ENCODE data around the gene MRPL19. TPM values are rescaled to one million over a fixed set of nuclear protein-coding genes. Genes with fewer than 3 reads are reported as not detected.

The MRPL19 gene
- total and polyA plus RNA-seq, 2 of the 13 experiments (the other 11 are each of a cell fraction or from before 2014, with no cell fraction given): 43.2 to 163 TPM

- no peak for TF ChIP-seq ZNF318 (CRISPR knock-in tag; IDR thresholded peaks at IDR 0.05)
These were observed 47.9 kb upstream of the MRPL19 start (continued) for GRCh38 chr2:75598589-75599155.

GRCh38 chr2:75600461-75601011 is 46.0 kb upstream of the MRPL19 start:
- no peak overlapping the region for H3K9ac ChIP-seq (ENCODE audit: insufficient read depth, low read depth, low read length)
- no peak for FAIRE-seq
- H3K79me2 ChIP-seq (ENCODE audit: insufficient read depth, low read length): no peaks in the 10 kb centered on the region
- no peak overlapping the region for H3K4me3 ChIP-seq (replicated peaks in 1 of 3; ENCODE audit: insufficient read depth in 1 of 3, low read depth in 2 of 3, low read length in 3 of 3)
- H3K9me3 ChIP-seq (ENCODE audit: low read length): no peaks in the 10 kb centered on the region
- BruUV-seq (replicated peaks): no TSS peak
- H4K20me1 ChIP-seq (ENCODE audit: insufficient read depth, low read length): no peaks in the 10 kb centered on the region
- POLR2A ChIA-PET: interaction anchor here (1.0 kb wide), 1 partner anchor 11 kb away, joined by 3 read pairs; no protein-coding TSS in a partner anchor
- no peaks in the 10 kb centered on the region for H3K36me3 ChIP-seq (replicated peaks in 1 of 2; ENCODE audit: control insufficient read depth in 1 of 2, insufficient read depth in 2 of 2, low read length in 2 of 2)
- CTCF ChIA-PET (ENCODE audit: low intra/inter-chr PET ratio, low total read pairs): no interaction called here
- H2AFZ ChIP-seq (ENCODE audit: low read length): no peak overlapping the region
- H3K27me3 ChIP-seq (ENCODE audit: control insufficient read depth in 1 of 2, insufficient read depth in 2 of 2, low read length in 2 of 2): no peaks in the 10 kb centered on the region; a peak in 1 of 5 replicates
- WGBS (ENCODE audit: low lambda C conversion rate): 42% methylated on average over 4 of the region's 4 CpGs
- intact Hi-C loops (cut with micrococcal nuclease; ENCODE audit: unreplicated experiment): no loop called here
- in situ Hi-C loops (cut with HindIII; ENCODE audit: extremely low pct_ligation_motif_present, low pct_unique_long_range_greater_than_20kb): loop anchor here (10.0 to 25.0 kb wide), 2 partner anchors 46 to 538 kb away; no protein-coding TSS in a partner anchor
- H3K4me2 ChIP-seq (ENCODE audit: low read depth, low read length): peak overlapping the region; percentile 3
- no peak for DNase-seq (ENCODE audit: low spot score)
- peak; percentile 24; the same call in 2 of the 3 replicates for ATAC-seq
- H3K4me1 ChIP-seq (ENCODE audit: insufficient read depth, low read length): peaks cover 16% of the 10 kb centered on the region
- no peak overlapping the region for H3K27ac ChIP-seq (ENCODE audit: extremely low read length, insufficient read depth, low read length)
- TF ChIP-seq ZNF260 (CRISPR knock-in tag; IDR thresholded peaks at IDR 0.05; ENCODE audit: borderline replicate concordance, low read depth) (no peak), THRA (CRISPR knock-in tag; IDR thresholded peaks at IDR 0.05; ENCODE audit: borderline replicate concordance) (no peak), ZNF652 (CRISPR knock-in tag; IDR thresholded peaks at IDR 0.05; ENCODE audit: borderline replicate concordance, low read depth) (no peak), KDM1A (CRISPR knock-in tag; IDR thresholded peaks at IDR 0.05) (no peak), NR2F6 (IDR thresholded peaks at IDR 0.05) (0 out of 2 replicates have a peak, but pooled peaks have one; percentile 36), NR2F6 (CRISPR knock-in tag; IDR thresholded peaks at IDR 0.05) (no peak), ZNF225 (CRISPR knock-in tag; IDR thresholded peaks at IDR 0.05) (no peak), HNF4G (IDR thresholded peaks at IDR 0.05; ENCODE audit: borderline replicate concordance, low read depth, low read length) (0 out of 2 replicates have a peak, but pooled peaks have one; percentile 14), HNF4G (CRISPR knock-in tag; IDR thresholded peaks at IDR 0.05; ENCODE audit: borderline replicate concordance, low read depth) (no peak), MLLT10 (CRISPR knock-in tag; IDR thresholded peaks at IDR 0.05) (no peak), SP4 (CRISPR knock-in tag; IDR thresholded peaks at IDR 0.05) (0 out of 2 replicates have a peak, but pooled peaks have one; percentile 28)

All from HepG2 (cell line).